GM18909 (cell line): ENCODE measurements around the gene CDK18.

Source experiments
- ATAC-seq: cut with Tn5 transposase; IDR thresholded peaks from one replicate; pipeline ENCODE4 v1.9.1; 2021; ENCODE audit warnings: mild to moderate bottlenecking; ENCODE audit not compliant: unreplicated experiment, poor library complexity

Gene CDK18

DNA sequence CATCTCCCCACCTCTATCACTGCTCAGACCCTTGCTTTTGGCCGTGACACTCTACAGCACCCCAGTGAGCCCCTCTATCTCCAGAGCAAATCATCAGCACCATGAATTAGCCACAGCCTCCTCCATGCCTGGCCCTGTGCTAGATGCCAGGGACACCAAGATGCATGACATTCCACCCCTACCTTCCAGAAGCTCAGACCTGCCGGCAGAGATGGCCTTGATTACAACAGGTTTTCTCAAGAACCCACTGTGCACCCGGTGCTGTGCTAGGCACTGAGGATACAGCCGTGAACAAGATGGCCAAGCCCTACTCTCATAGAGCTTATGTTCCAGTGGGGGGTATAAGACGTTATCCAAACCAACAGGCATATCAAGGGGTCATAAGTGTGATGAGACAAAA lies 30.6 kb downstream of the CDK18 start:
- no peak for ATAC-seq

- ATAC-seq = no peak
Observed at GRCh38 chr1:205535866-205536758, 31.6 kb downstream of the CDK18 start.

- no peak for ATAC-seq
Observed at GRCh38 chr1:205536759-205537361, 32.4 kb downstream of the CDK18 start.

DNA sequence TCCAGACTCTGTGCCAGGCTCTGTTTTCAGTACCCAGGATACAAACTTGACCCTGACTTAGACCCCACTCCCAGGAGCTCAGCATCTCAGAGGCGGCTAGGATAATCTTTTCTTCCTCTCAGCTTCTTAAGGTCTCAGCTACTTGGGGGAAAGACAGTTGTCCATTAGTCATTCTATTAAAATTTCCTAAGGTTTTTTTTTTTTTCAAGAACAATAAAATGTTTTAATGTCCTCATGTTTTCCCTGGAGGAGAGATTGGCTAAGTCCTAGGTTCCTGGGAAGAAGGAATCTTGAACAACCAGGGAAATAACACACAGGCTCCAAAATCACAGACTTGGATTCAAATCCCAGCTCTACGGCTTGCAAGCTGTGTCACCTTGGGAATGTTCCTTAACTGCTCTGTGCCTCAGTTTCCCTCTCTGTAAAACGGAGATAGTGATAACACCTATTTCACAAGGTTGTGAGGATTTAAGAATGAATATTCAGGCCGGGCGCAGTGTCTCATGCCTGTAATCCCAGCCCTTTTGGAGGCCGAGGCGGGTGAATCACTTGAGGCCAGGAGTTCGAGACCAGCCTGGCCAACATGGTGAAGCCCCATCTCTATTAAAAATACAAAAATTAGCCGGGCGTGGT lies 33.0 kb downstream of the CDK18 start:
- no peak for ATAC-seq

- no peak for ATAC-seq
Observed at GRCh38 chr1:205538235-205538840, 33.9 kb downstream of the CDK18 start.

DNA sequence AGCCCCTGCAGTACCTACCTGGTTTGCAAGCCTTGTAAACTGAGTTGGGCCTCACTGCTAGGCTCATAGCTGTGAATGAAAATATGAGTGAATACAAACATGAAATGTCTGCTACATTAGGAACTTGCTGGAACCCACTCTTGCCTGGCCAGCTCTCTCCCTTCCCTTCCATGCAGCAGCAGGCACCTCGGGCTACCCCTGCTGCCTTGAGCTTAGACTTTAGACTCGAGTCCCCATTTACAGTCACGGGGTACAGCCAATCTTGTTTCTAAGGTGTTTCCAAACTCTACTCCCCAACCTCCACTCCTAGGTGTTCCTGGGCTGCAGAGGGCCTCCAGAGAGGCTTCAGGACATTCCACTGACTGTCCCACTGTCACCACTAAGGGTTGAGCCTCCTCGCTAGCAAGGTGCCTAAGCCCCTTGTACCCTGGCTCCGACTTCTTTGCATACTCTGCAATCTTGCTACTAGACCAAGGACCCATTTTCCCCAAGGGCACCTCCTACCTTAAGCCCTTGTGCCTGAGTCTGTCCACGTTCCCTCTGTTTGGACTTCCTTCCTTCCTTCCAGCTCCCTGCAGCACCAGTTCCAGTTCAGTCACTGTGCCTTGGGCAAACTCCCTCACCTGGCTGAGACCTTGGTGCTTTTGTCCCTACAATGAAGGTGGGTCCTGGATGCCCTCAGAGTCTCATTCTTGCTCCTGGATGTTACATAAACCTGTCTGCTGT lies 36.9 kb downstream of the CDK18 start:
- ATAC-seq = no peak

DNA sequence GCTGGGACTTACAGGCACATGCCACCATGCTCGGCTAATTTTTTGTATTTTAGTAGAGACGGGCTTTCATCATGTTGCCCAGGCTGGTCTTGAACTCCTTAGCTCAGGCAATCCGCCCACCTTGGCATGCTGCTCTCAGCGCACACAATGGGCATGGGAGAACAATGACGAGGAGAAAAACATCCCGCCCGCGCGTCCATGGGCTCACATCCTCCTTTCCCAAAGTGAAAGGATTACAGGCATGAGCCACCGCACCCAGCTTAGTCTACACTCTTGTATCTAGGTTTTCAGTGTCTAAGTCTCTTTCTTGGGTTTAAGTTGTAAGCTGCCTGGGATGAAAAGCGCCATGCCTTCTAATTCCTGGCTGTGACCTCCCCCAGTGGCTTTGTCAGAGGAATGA lies 37.9 kb downstream of the CDK18 start:
- ATAC-seq = no peak

- no peak for ATAC-seq
Observed at GRCh38 chr1:205543351-205544301, 39.2 kb downstream of the CDK18 start.

DNA sequence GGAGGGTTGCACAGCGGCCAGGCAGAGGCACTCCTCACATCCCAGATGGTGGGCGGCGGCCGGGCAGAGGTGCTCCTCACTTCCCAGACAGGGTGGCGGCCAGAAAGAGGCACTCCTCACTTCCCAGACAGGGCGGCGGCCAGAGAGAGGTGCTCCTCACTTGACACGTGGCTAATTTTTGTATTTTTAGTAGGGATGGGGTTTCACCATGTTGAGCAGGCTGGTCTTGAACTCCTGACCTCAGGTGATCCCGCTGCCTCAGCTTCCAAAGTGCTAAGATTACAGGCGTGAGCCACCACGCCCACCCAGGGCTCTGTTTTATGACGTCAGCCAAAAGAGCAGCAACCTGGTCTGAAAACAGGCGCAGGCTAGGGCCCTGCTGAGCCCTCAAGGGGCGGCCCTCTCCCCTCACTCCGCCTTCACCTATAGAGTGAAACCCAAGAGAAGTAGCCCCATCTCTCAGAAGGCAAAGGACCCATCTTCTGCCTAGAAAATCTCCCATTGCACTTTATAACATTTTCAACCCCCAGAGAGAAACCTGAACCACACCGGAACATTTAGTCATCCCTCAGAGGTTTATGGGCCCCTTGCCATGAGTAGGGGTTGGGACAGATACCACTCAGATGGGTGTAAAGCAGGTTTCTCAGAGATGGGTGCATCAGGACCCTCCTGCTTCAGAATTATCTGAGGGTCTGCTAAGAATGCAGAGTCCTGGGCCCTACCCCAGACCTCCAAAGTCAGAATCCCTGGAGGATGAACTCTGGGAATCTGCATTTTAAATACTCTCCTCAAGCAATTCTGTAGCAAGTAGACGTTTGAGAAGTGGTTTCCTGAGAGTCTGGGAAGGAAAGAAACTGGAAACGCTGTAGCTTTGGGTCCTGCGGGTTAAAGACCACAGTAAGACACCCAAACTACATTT lies 40.8 kb downstream of the CDK18 start:
- no peak for ATAC-seq

- no peak for ATAC-seq
Observed at GRCh38 chr1:205545991-205546390, 41.5 kb downstream of the CDK18 start.

DNA sequence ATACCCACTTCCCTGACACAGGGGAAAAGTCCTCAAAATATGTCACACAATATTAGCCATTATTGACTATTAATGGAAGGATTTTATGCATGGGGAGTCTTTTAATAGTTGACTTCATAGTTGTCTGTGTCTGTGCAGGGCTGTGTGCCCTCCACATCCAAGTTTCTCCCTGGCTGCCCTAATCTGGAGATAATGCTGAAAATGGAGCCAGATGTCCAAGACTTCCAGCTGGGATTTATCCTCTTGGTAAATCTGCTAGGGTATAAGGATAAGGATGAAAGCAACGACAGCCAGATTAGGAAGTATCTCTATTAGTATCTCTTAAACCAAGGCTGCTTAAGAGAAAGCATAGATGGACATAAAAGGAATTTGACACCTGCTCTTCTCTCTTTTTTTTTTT lies 42.1 kb downstream of the CDK18 start:
- ATAC-seq = no peak

DNA sequence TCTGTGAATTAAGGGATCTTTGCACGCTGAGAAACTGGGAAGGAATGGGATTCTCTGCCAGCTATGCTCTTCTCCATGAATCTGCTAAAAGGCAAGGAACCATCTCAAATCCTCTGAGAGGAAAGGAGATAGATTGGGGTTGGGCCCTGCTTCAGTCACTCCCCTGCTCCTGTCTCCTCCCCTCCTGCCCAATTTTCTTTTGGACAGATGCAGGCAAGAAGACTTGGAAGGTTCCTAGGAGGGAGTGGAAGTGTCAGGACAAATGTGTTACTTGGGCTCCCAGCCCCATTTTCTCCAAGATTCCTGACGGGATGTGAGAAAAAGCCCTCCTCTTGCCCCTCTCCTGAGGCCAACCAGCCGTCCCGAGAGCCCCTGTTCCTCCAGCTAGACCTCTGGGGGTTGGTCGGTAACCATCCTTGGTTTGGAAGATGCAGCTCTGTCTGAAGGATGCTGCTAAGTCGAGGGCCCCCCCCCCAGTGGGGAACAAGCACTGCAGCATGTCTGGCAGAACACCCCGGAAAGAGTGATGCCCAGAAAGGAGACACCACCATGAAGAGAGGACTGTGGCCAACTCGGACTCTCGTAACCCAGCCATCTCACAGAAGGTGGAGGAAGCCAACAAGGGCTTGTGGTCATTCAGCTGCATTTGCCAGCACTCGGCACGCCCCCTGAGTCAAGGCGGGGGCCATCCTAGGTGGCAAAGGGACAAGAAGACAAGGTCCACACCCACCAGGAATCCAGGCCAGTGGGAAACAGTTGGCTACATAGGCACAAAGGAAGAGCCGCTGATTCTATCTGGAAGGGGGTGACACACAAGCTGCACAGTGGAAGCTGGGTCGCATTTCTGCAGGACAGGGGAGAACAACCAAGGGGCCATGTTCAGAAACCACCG lies 43.7 kb downstream of the CDK18 start:
- no peak for ATAC-seq

DNA sequence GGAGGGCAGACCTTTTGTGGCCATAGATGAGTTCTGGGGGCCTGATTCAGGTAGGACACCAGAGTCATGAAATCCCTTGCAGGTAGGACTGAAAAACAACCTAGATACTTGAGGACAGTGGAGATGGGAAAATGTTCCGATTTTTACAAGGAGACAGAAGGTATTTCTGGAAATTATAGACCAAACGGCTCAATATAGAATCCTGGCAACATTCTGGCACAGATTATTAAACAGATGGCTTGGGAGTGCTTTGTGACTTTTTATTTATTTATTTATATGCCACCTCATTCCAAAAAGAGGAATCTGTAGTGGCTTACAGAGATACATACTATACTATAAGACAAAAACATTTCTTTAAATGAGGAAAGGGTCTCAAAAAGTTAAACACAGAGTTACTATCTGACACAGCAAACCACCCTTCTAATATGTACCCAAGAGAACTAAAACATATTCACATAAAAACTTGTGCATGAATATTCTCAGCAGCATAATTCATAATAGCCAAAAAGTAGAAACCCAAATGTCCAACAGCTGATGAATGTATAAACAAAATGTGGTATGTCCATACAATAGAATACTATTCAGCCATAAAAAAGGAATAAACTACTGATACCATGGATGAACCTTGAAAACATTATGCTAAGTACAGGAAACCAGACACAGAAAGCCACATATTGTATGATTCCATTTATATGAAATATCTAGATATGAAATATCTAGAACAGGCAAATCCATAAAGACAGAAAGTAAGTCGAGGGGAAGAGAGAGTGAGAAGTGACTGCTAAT lies 49.8 kb downstream of the CDK18 start:
- ATAC-seq = no peak

- no peak for ATAC-seq
Observed at GRCh38 chr1:205561501-205562203, 57.2 kb downstream of the CDK18 start.

DNA sequence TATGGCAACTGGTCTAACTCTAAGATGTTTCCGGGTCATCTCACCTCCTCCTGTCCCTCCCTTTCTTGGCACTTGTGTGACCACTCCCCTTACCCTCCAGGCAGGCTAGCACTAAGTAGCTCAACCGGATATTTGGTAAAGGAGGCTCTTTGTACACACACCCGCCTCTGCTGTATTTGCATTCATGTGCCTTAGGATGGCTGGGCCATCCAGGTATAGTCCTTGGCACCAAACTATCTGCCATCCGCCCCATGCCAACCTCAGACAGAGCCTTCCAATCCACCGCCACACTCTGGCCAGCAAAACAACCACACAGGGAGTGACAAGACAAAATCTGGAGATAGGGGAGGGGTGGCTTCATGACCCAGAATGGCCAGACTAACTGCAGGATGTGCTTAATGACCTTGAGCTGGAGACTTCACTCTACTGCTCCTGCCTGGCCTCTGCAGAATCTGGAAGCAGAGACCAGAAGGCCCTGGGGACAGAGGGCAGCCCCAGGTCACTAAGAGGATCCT lies 59.5 kb downstream of the CDK18 start:
- ATAC-seq = no peak

- ATAC-seq = no peak
Observed at GRCh38 chr1:205565799-205566198, 61.3 kb downstream of the CDK18 start.
